GM23338 (cell line): ENCODE data around the gene DOCK1. TPM values are rescaled to one million over a fixed set of nuclear protein-coding genes. Genes with fewer than 3 reads are reported as not detected.

Source experiments
- ATAC-seq: fragments of 200-7000 bp; cut with Tn5 transposase; 3 replicates; pipeline ENCODE4 v1.9.1; 2020
- DNase-seq: peaks from one replicate; pipeline ENCODE4 v3.0.0-alpha.2; 2015; ENCODE audit warnings: low spot score
- H2AFZ ChIP-seq: fragments of 200-600 bp; sonication (generic); 2 replicates; pipeline ENCODE4 v1.8.0; 2016; ENCODE audit warnings: antibody characterized with exemption, mild to moderate bottlenecking, moderate library complexity
- H3F3A ChIP-seq: fragments of 200-600 bp; sonication (generic); replicated peaks from 2 replicates; pipeline ENCODE4 v1.8.0; 2017; ENCODE audit warnings: antibody characterized with exemption, mixed run types, low read depth
- H3K27ac ChIP-seq: fragments of 200-600 bp; sonication (generic); 2 replicates; pipeline ENCODE4 v1.6.1; 2016; ENCODE audit warnings: low read depth
- H3K27me3 ChIP-seq: fragments of 200-600 bp; sonication (generic); 2 replicates; pipeline ENCODE4 v1.8.0; 2016; ENCODE audit warnings: mild to moderate bottlenecking, mixed run types, moderate library complexity; ENCODE audit not compliant: insufficient read depth
- H3K36me3 ChIP-seq: fragments of 200-600 bp; sonication (generic); 2 replicates; pipeline ENCODE4 v1.8.0; 2016; ENCODE audit warnings: mild to moderate bottlenecking; ENCODE audit not compliant: insufficient read depth
- H3K4me1 ChIP-seq: fragments of 200-600 bp; sonication (generic); 2 replicates; pipeline ENCODE4 v1.8.0; 2016; ENCODE audit warnings: mild to moderate bottlenecking, moderate library complexity; ENCODE audit not compliant: insufficient read depth
- H3K4me2 ChIP-seq: fragments of 200-600 bp; sonication (generic); 2 replicates; pipeline ENCODE4 v1.7.1; 2017; ENCODE audit warnings: mixed run types
- H3K4me3 ChIP-seq: fragments of 200-600 bp; sonication (generic); 2 replicates; pipeline ENCODE4 v1.6.1; 2016; ENCODE audit warnings: mixed run types
- H3K79me2 ChIP-seq: fragments of 200-600 bp; sonication (generic); replicated peaks from 2 replicates; pipeline ENCODE4 v1.8.0; 2017; ENCODE audit warnings: mild to moderate bottlenecking; ENCODE audit not compliant: insufficient read depth
- H3K9me2 ChIP-seq: fragments of 200-600 bp; sonication (generic); 2 replicates; pipeline ENCODE4 v1.8.0; 2017; ENCODE audit not compliant: insufficient read depth
- H4K20me1 ChIP-seq: fragments of 200-600 bp; sonication (generic); replicated peaks from 2 replicates; pipeline ENCODE4 v1.8.0; 2017; ENCODE audit warnings: mild to moderate bottlenecking; ENCODE audit not compliant: insufficient read depth
- H3K27ac Mint-ChIP-seq: 2 replicates; pipeline ENCODE4 v1.8.0; 2020; ENCODE audit warnings: inconsistent platforms, mild to moderate bottlenecking, moderate library complexity, mixed read lengths
- H3K27me3 Mint-ChIP-seq: 3 replicates; pipeline ENCODE4 v1.8.0; 2022; ENCODE audit warnings: low read depth, mild to moderate bottlenecking, moderate library complexity, mixed read lengths, inconsistent platforms; ENCODE audit not compliant: insufficient read depth, poor library complexity
- H3K36me3 Mint-ChIP-seq: 3 replicates; pipeline ENCODE4 v1.8.0; 2021; ENCODE audit warnings: low read depth, mild to moderate bottlenecking, inconsistent platforms, moderate library complexity, mixed read lengths
- H3K4me1 Mint-ChIP-seq: 3 replicates; pipeline ENCODE4 v1.8.0; 2020; ENCODE audit warnings: mild to moderate bottlenecking, inconsistent platforms, mixed read lengths
- H3K4me3 Mint-ChIP-seq: 3 replicates; pipeline ENCODE4 v1.8.0; 2021; ENCODE audit warnings: moderate library complexity, mild to moderate bottlenecking, inconsistent platforms, mixed read lengths
- H3K9me3 Mint-ChIP-seq: 3 replicates; pipeline ENCODE4 v1.8.0; 2020; ENCODE audit warnings: moderate library complexity, mild to moderate bottlenecking, inconsistent platforms, mixed read lengths
- EZH2 ChIP-seq: fragments of 200-600 bp; sonication (generic); IDR thresholded peaks from one replicate; pipeline ENCODE4 v1.8.0; 2017; ENCODE audit warnings: antibody characterized with exemption, mild to moderate bottlenecking, low read depth; ENCODE audit not compliant: unreplicated experiment
- EZH2phosphoT487 ChIP-seq: fragments of 200-600 bp; sonication (generic); IDR thresholded peaks from one replicate; pipeline ENCODE4 v1.8.1; 2018; ENCODE audit warnings: antibody characterized with exemption; ENCODE audit not compliant: unreplicated experiment
- POLR2AphosphoS5 ChIP-seq: IDR thresholded peaks from 2 replicates; pipeline ENCODE4 v1.6.1; 2016; ENCODE audit warnings: antibody characterized with exemption, low read depth
- polyA plus RNA-seq: library from polyadenylated mRNA; unstranded; fragments of >200 nt; fragmentation: Nextera tagmentation; extraction: Ambion mirVana; gene quantifications from 2 replicates; pipeline ENCODE4 v1.2.1, GENCODE V29; 2016
- total RNA-seq: library from RNA; depleted of rRNA; stranded (reverse); fragments of >200 nt; shearing (Covaris generic); gene quantifications from 2 replicates; pipeline ENCODE4 v1.2.3, GENCODE V29; 2014
- TF ChIP-seq, protein P1 (sequence below): fragments of 250-450 bp; sonication (Bioruptor Pico); IDR thresholded peaks from 2 replicates; pipeline ENCODE4 v1.5.0; 2020; ENCODE audit warnings: mild to moderate bottlenecking, moderate library complexity

DOCK1 gene
- total and polyA plus RNA-seq, 2 experiments from 2014 or later, result 13.2 to 55.3 TPM

- H3K4me3 ChIP-seq, result no peak overlapping the region
- H3K9me2 ChIP-seq, result no peaks in the 10 kb centered on the region
- H3K36me3 Mint-ChIP-seq, result peaks cover 5% of the 10 kb centered on the region; the same call in 1 of the 3 replicates
- H3K27ac Mint-ChIP-seq, result no peak overlapping the region
- H3K4me2 ChIP-seq, result no peak overlapping the region
- H3F3A ChIP-seq, result no peaks in the 10 kb centered on the region
- no peak for DNase-seq
- H3K27ac ChIP-seq, result no peak overlapping the region
- no peaks in the 10 kb centered on the region for H3K27me3 ChIP-seq
- H3K4me3 Mint-ChIP-seq, result no peak overlapping the region
- H3K36me3 ChIP-seq, result no peaks in the 10 kb centered on the region
- H3K79me2 ChIP-seq, result no peaks in the 10 kb centered on the region
- no peaks in the 10 kb centered on the region for H4K20me1 ChIP-seq
- peaks cover 15% of the 10 kb centered on the region for H3K4me1 Mint-ChIP-seq
- peaks cover 4% of the 10 kb centered on the region for H3K27me3 Mint-ChIP-seq
- peaks cover 9% of the 10 kb centered on the region for H3K4me1 ChIP-seq
- ATAC-seq, result no peak
- H3K9me3 Mint-ChIP-seq, result no peaks in the 10 kb centered on the region
- no peak overlapping the region for H2AFZ ChIP-seq
- TF ChIP-seq EZH2 (no peak), EZH2phosphoT487 (no peak)
- TF ChIP-seq, protein P1, sequence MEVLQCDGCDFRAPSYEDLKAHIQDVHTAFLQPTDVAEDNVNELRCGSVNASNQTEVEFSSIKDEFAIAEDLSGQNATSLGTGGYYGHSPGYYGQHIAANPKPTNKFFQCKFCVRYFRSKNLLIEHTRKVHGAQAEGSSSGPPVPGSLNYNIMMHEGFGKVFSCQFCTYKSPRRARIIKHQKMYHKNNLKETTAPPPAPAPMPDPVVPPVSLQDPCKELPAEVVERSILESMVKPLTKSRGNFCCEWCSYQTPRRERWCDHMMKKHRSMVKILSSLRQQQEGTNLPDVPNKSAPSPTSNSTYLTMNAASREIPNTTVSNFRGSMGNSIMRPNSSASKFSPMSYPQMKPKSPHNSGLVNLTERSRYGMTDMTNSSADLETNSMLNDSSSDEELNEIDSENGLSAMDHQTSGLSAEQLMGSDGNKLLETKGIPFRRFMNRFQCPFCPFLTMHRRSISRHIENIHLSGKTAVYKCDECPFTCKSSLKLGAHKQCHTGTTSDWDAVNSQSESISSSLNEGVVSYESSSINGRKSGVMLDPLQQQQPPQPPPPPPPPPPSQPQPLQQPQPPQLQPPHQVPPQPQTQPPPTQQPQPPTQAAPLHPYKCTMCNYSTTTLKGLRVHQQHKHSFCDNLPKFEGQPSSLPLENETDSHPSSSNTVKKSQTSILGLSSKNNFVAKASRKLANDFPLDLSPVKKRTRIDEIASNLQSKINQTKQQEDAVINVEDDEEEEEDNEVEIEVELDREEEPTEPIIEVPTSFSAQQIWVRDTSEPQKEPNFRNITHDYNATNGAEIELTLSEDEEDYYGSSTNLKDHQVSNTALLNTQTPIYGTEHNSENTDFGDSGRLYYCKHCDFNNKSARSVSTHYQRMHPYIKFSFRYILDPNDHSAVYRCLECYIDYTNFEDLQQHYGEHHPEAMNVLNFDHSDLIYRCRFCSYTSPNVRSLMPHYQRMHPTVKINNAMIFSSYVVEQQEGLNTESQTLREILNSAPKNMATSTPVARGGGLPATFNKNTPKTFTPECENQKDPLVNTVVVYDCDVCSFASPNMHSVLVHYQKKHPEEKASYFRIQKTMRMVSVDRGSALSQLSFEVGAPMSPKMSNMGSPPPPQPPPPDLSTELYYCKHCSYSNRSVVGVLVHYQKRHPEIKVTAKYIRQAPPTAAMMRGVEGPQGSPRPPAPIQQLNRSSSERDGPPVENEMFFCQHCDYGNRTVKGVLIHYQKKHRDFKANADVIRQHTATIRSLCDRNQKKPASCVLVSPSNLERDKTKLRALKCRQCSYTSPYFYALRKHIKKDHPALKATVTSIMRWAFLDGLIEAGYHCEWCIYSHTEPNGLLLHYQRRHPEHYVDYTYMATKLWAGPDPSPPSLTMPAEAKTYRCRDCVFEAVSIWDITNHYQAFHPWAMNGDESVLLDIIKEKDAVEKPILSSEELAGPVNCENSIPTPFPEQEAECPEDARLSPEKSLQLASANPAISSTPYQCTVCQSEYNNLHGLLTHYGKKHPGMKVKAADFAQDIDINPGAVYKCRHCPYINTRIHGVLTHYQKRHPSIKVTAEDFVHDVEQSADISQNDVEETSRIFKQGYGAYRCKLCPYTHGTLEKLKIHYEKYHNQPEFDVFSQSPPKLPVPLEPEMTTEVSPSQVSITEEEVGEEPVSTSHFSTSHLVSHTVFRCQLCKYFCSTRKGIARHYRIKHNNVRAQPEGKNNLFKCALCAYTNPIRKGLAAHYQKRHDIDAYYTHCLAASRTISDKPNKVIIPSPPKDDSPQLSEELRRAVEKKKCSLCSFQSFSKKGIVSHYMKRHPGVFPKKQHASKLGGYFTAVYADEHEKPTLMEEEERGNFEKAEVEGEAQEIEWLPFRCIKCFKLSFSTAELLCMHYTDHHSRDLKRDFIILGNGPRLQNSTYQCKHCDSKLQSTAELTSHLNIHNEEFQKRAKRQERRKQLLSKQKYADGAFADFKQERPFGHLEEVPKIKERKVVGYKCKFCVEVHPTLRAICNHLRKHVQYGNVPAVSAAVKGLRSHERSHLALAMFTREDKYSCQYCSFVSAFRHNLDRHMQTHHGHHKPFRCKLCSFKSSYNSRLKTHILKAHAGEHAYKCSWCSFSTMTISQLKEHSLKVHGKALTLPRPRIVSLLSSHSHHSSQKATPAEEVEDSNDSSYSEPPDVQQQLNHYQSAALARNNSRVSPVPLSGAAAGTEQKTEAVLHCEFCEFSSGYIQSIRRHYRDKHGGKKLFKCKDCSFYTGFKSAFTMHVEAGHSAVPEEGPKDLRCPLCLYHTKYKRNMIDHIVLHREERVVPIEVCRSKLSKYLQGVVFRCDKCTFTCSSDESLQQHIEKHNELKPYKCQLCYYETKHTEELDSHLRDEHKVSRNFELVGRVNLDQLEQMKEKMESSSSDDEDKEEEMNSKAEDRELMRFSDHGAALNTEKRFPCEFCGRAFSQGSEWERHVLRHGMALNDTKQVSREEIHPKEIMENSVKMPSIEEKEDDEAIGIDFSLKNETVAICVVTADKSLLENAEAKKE (CRISPR knock-in tag), result no peak
Measured at GRCh38 chr10:127398971-127399365, 493.7 kb downstream of the DOCK1 start.

DNA sequence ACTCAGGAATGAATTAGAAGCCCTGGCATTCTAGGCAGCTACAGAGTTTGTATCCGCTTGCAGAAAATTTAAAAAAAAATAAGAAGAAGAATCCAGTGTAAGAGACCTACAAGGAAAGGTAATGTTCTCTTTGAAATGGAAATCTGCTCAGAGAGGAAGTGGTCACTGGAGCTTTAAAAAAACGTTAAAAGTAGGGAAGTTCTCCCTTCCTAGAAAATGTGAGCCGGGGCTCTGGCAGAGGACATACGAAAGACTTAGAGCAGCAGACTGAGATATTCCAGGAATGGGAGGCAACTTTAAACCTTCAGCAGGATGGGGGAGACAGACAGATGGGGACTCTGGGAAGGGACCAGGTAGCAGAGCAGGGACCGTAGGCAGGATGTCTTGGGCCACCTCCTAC, 494.4 kb downstream of the DOCK1 start:
- no peak overlapping the region for H3K4me3 ChIP-seq
- H3K36me3 Mint-ChIP-seq, result peaks cover 5% of the 10 kb centered on the region; the same call in 1 of the 3 replicates
- H3K36me3 ChIP-seq, result no peaks in the 10 kb centered on the region
- no peak overlapping the region for H3K4me2 ChIP-seq
- no peak for TF ChIP-seq POLR2AphosphoS5
- TF ChIP-seq EZH2phosphoT487, result no peak
- ATAC-seq, result no peak
- H3F3A ChIP-seq, result no peaks in the 10 kb centered on the region
- H3K27me3 Mint-ChIP-seq, result peaks cover 4% of the 10 kb centered on the region
- peak; percentile 18 for DNase-seq
- H3K9me2 ChIP-seq, result no peaks in the 10 kb centered on the region
- H3K4me3 Mint-ChIP-seq, result no peak overlapping the region
- peaks cover 9% of the 10 kb centered on the region for H3K4me1 ChIP-seq
- no peaks in the 10 kb centered on the region for H3K79me2 ChIP-seq
- no peak overlapping the region for H3K27ac Mint-ChIP-seq
- H3K27me3 ChIP-seq, result no peaks in the 10 kb centered on the region
- H2AFZ ChIP-seq, result no peak overlapping the region
- no peaks in the 10 kb centered on the region for H3K9me3 Mint-ChIP-seq
- H3K27ac ChIP-seq, result no peak overlapping the region
- H3K4me1 Mint-ChIP-seq, result peaks cover 15% of the 10 kb centered on the region
- H4K20me1 ChIP-seq, result no peaks in the 10 kb centered on the region
